Hypothalamus (tissue), 51 donors: ENCODE measurements around the gene SERPINI1.

Experiments used
- DNase-seq, 51 donors: peaks; one replicate each; lab custom pipeline; 2025; lab: John Stamatoyannopoulos, UW

Gene SERPINI1

GRCh38 chr3:167872941-167873340, 137.4 kb downstream of the SERPINI1 start:
- no peak for DNase-seq

GRCh38 chr3:167874671-167875372, 139.3 kb downstream of the SERPINI1 start:
- no peak for DNase-seq
